HepG2 (cell line): ENCODE data around the gene OCSTAMP. TPM values are rescaled to one million over a fixed set of nuclear protein-coding genes. Genes with fewer than 3 reads are reported as not detected.

Experiments
- ATAC-seq: fragments of 200-7000 bp; cut with Tn5 transposase; 3 replicates; pipeline ENCODE4 v1.9.1; 2020; ENCODE audit warnings: mild to moderate bottlenecking, moderate library complexity
- BruUV-seq: library from RNA; stranded (reverse); fragments of 400-500 nt; replicated peaks from 2 replicates; lab custom pipeline; 2021; lab: Mats Ljungman, UMichigan
- CTCF ChIA-PET: fragments of 300-600 bp; formaldehyde crosslinking; extraction: SDS; loops from one replicate; lab custom pipeline; 2021; ENCODE audit warnings: low total read pairs, inconsistent platforms, low intra/inter-chr PET ratio; lab: Yijun Ruan, JAX
- POLR2A ChIA-PET: fragments of 350-600 bp; sonication (Branson Sonifier 250); formaldehyde crosslinking; loops from one replicate; lab custom pipeline; 2020; ENCODE audit warnings: antibody characterized with exemption, inconsistent platforms; lab: Yijun Ruan, JAX
- DNase-seq: peaks from one replicate; pipeline ENCODE4 v3.0.0-alpha.2; 2015; ENCODE audit warnings: low spot score
- FAIRE-seq: peaks from 3 replicates; lab custom pipeline; 2011; peaks lifted over from hg19 to GRCh38; lab: Jason Lieb, UNC
- H2AFZ ChIP-seq: one replicate; pipeline ENCODE4 v1.6.1; 2011; ENCODE audit warnings: low read length, inconsistent platforms
- H3K27ac ChIP-seq: fragments of 300-600 bp; 3 replicates; pipeline ENCODE4 v1.8.0; 2011; ENCODE audit warnings: mixed run types, mild to moderate bottlenecking, mixed read lengths, low read length, inconsistent platforms; ENCODE audit not compliant: insufficient read depth; ENCODE audit errors: extremely low read length
- H3K27me3 ChIP-seq, 2 experiments: fragments of 200-600 bp in 1 of 2; 2 replicates in 1 of 2; 3 replicates in 1 of 2; pipeline versions ENCODE4 v1.6.0 to v1.8.0; 2011; ENCODE audit warnings: low read length in 2 of 2, mild to moderate bottlenecking in 2 of 2, moderate library complexity in 2 of 2, inconsistent platforms in 1 of 2; ENCODE audit not compliant: insufficient read depth in 2 of 2, control insufficient read depth in 1 of 2
- H3K36me3 ChIP-seq, 2 experiments: fragments of 200-600 bp in 1 of 2; replicated peaks in 1 of 2; 2 replicates in 1 of 2; 3 replicates in 1 of 2; pipeline versions ENCODE4 v1.5.1 to v1.8.0; 2011; ENCODE audit warnings: low read length in 2 of 2, inconsistent platforms in 1 of 2; ENCODE audit not compliant: insufficient read depth in 2 of 2, control insufficient read depth in 1 of 2
- H3K4me1 ChIP-seq: 2 replicates; pipeline ENCODE4 v1.5.1; 2012; ENCODE audit warnings: low read length, inconsistent platforms; ENCODE audit not compliant: insufficient read depth
- H3K4me2 ChIP-seq: 2 replicates; pipeline ENCODE4 v1.6.0; 2011; ENCODE audit warnings: low read depth, low read length, inconsistent platforms
- H3K4me3 ChIP-seq, 3 experiments: fragments of 200-600 bp in 1 of 3; sonication (generic), shearing (Covaris generic) in 1 of 3; replicated peaks in 1 of 3; 2 replicates each; pipeline ENCODE4 v1.5.1; 2011 to 2016; ENCODE audit warnings: low read length in 3 of 3, inconsistent platforms in 2 of 3, low read depth in 2 of 3, mild to moderate bottlenecking in 2 of 3, control low read depth in 1 of 3, mixed read lengths in 1 of 3; ENCODE audit not compliant: insufficient read depth in 1 of 3
- H3K79me2 ChIP-seq: one replicate; pipeline ENCODE4 v1.6.1; 2011; ENCODE audit warnings: low read length, inconsistent platforms; ENCODE audit not compliant: insufficient read depth
- H3K9ac ChIP-seq: 2 replicates; pipeline ENCODE4 v1.6.0; 2011; ENCODE audit warnings: mild to moderate bottlenecking, low read depth, low read length, inconsistent platforms; ENCODE audit not compliant: insufficient read depth
- H3K9me3 ChIP-seq: 2 replicates; pipeline ENCODE4 v1.5.1; 2012; ENCODE audit warnings: mild to moderate bottlenecking, low read length
- H4K20me1 ChIP-seq: 2 replicates; pipeline ENCODE4 v1.6.0; 2011; ENCODE audit warnings: inconsistent platforms, mild to moderate bottlenecking, low read length, moderate library complexity; ENCODE audit not compliant: insufficient read depth
- GZF1 ChIP-seq: sonication (generic); formaldehyde crosslinking; IDR thresholded peaks from 2 replicates; pipeline ENCODE4 v1.5.1; 2020; ENCODE audit warnings: mild to moderate bottlenecking, missing genetic modification reagents
- IKZF4 ChIP-seq: sonication (generic); formaldehyde crosslinking; IDR thresholded peaks from 2 replicates; pipeline ENCODE4 v1.5.1; 2020; ENCODE audit warnings: borderline replicate concordance, mild to moderate bottlenecking, low read depth, missing genetic modification reagents; ENCODE audit errors: not compliant biosample characterization
- KMT2A ChIP-seq: sonication (generic); formaldehyde crosslinking; IDR thresholded peaks from 2 replicates; pipeline ENCODE4 v1.4.0; 2020; ENCODE audit warnings: missing genetic modification reagents
- MEIS2 ChIP-seq: sonication (generic); formaldehyde crosslinking; IDR thresholded peaks from 2 replicates; pipeline ENCODE4 v1.9.0; 2021; ENCODE audit warnings: mild to moderate bottlenecking, missing genetic modification reagents
- MYC ChIP-seq: sonication (generic); formaldehyde crosslinking; IDR thresholded peaks from 2 replicates; pipeline ENCODE4 v1.9.0; 2021; ENCODE audit warnings: missing genetic modification reagents, borderline replicate concordance
- PAX8 ChIP-seq: sonication (generic); formaldehyde crosslinking; IDR thresholded peaks from 2 replicates; pipeline ENCODE4 v1.8.0; 2022; ENCODE audit warnings: mild to moderate bottlenecking, missing genetic modification reagents, borderline replicate concordance
- RCOR2 ChIP-seq: IDR thresholded peaks from 2 replicates; pipeline ENCODE4 v1.6.1; 2016; ENCODE audit warnings: missing biosample characterization, missing genetic modification reagents
- SMAD1 ChIP-seq: sonication (generic); formaldehyde crosslinking; IDR thresholded peaks from 2 replicates; pipeline ENCODE4 v1.4.0; 2020; ENCODE audit warnings: missing genetic modification reagents, low read depth, mild to moderate bottlenecking, borderline replicate concordance
- ZFP1 ChIP-seq: IDR thresholded peaks from 2 replicates; pipeline ENCODE4 v1.6.1; 2016
- ZGPAT ChIP-seq: IDR thresholded peaks from 2 replicates; pipeline ENCODE4 v1.6.1; 2016; ENCODE audit warnings: mild to moderate bottlenecking
- ZMYM2 ChIP-seq: sonication (generic); formaldehyde crosslinking; IDR thresholded peaks from 2 replicates; pipeline ENCODE4 v1.8.0; 2022; ENCODE audit warnings: mild to moderate bottlenecking, missing genetic modification reagents
- ZNF460 ChIP-seq: sonication (generic); formaldehyde crosslinking; IDR thresholded peaks from 2 replicates; pipeline ENCODE4 v1.5.1; 2020; ENCODE audit warnings: missing genetic modification reagents, mild to moderate bottlenecking, borderline replicate concordance
- ZNF558 ChIP-seq: sonication (generic); formaldehyde crosslinking; IDR thresholded peaks from 2 replicates; pipeline ENCODE4 v1.9.0; 2022; ENCODE audit warnings: mild to moderate bottlenecking, missing genetic modification reagents, borderline replicate concordance
- ZNF616 ChIP-seq: sonication (generic); formaldehyde crosslinking; IDR thresholded peaks from 2 replicates; pipeline ENCODE4 v1.5.0; 2020; ENCODE audit warnings: low read depth, mild to moderate bottlenecking, missing genetic modification reagents
- ZSCAN29 ChIP-seq: sonication (generic); formaldehyde crosslinking; conservative IDR thresholded peaks from 2 replicates; pipeline ENCODE4 v1.4.0; 2020; ENCODE audit warnings: mild to moderate bottlenecking, missing genetic modification reagents
- WGBS: methylation state at CpG from one replicate; pipeline ENCODE4 v1.1.6; 2017; ENCODE audit warnings: low lambda C conversion rate; 5-methylcytosine and 5-hydroxymethylcytosine counted together
- in situ Hi-C: cut with HindIII; loops from 2 replicates; pipeline ENCODE4 v1.10.0; 2017; ENCODE audit warnings: low pct_unique_long_range_greater_than_20kb; ENCODE audit not compliant: extremely low pct_ligation_motif_present
- intact Hi-C: fragments of 100-400 bp; cut with micrococcal nuclease; formaldehyde crosslinking; loops from one replicate; pipeline ENCODE4 v1.10.0; 2022; ENCODE audit not compliant: unreplicated experiment
- polyA plus RNA-seq, 8 experiments: library from polyadenylated mRNA; depleted of rRNA in 3 of 8; stranded (reverse) in 7 of 8; unstranded in 1 of 8; fragments of >200 nt; fragmentation: Illumina TruSeq in 4 of 8; extraction: Trizol in 4 of 8; gene quantifications; 2 replicates each; pipeline versions ENCODE4 v1.2.1 to v1.2.3, GENCODE V29; 2011 to 2016; ENCODE audit warnings: low read depth in 4 of 8, missing spikeins in 1 of 8, mixed read lengths in 1 of 8; ENCODE audit not compliant: insufficient read depth in 1 of 8
- total RNA-seq, 5 experiments: library from RNA; depleted of rRNA; stranded (reverse); fragments of >200 nt; fragmentation: Illumina TruSeq; extraction: Trizol; gene quantifications; 2 replicates each; pipeline ENCODE4 v1.2.3, GENCODE V29; 2016; ENCODE audit warnings: low read depth in 1 of 5

OCSTAMP gene
- total and polyA plus RNA-seq, 2 of the 13 experiments (the other 11 are each of a cell fraction or from before 2014, with no cell fraction given) = not detected

GRCh38 chr20:46576774-46577395 lies 26.4 kb upstream of the OCSTAMP start:
- Histone ChIP-seq H3K27ac (no peak overlapping the region), H3K36me3 (peaks cover 20 to 35% of the 10 kb centered on the region in 2 experiments), H3K4me1 (peaks cover 9% of the 10 kb centered on the region; the same call in 1 of the 2 replicates), H3K4me2 (no peak overlapping the region), H4K20me1 (no peaks in the 10 kb centered on the region), H3K9me3 (no peaks in the 10 kb centered on the region), H3K27me3 (no peaks in the 10 kb centered on the region), H3K9ac (no peak overlapping the region), H3K4me3 (no peak overlapping the region), H2AFZ (no peak overlapping the region), H3K79me2 (no peaks in the 10 kb centered on the region)
- 86% methylated on average over 6 of the region's 6 CpGs for WGBS
- FAIRE-seq (no peak), DNase-seq (no peak), ATAC-seq (no peak)
- TF ChIP-seq MEIS2 (CRISPR knock-in tag) (no peak), ZNF616 (CRISPR knock-in tag) (no peak), SMAD1 (no peak), MYC (CRISPR knock-in tag) (no peak), GZF1 (CRISPR knock-in tag) (no peak), ZMYM2 (CRISPR knock-in tag) (no peak), KMT2A (CRISPR knock-in tag) (no peak), ZFP1 (CRISPR knock-in tag) (no peak), ZGPAT (CRISPR knock-in tag) (no peak), ZNF460 (CRISPR knock-in tag) (no peak), RCOR2 (no peak), IKZF4 (CRISPR knock-in tag) (no peak), PAX8 (CRISPR knock-in tag) (no peak), ZNF558 (CRISPR knock-in tag) (no peak), ZSCAN29 (CRISPR knock-in tag) (no peak)
- intact Hi-C loops = no loop called here
- CTCF ChIA-PET = no interaction called here
- POLR2A ChIA-PET = no interaction called here
- in situ Hi-C loops = no loop called here
- BruUV-seq = no TSS peak
